ENCODE measurements around the gene COL6A1. TPM values are rescaled to one million over a fixed set of nuclear protein-coding genes. Genes with fewer than 3 reads are reported as not detected.

The COL6A1 gene
- total and polyA plus RNA-seq, 12 donors: 71.9 to 388 (median 143) TPM

- peak in 1 of 2 donors; percentile 2 for DNase-seq
- H3K36me3 ChIP-seq: peaks cover 0 to 95% (median 43%) of the 10 kb centered on the region in 9 donors
- H3K4me3 ChIP-seq: no peak overlapping the region
- intact Hi-C loops (cut with DNase I): loop anchor here in 1 of 10 donors (10.0 kb wide), 1 partner anchor 118 kb away; no protein-coding TSS in a partner anchor
- WGBS, 2 donors: 91% methylated on average over 26 to 27 of the region's 27 CpGs
- no peaks in the 10 kb centered on the region for H3K9me3 ChIP-seq
- H3K27me3 ChIP-seq: no peaks in the 10 kb centered on the region
- H3K27ac ChIP-seq: peak overlapping the region in 2 of 10 donors; percentile 2 to 31
- H3K4me1 ChIP-seq: peaks cover 0 to 20% (median 4%) of the 10 kb centered on the region in 9 donors
- no peak for TF ChIP-seq CTCF (IDR thresholded peaks at IDR 0.05)
- ATAC-seq: no peak
These were observed 15.0 kb downstream of the COL6A1 start for GRCh38 chr21:45996311-45997204.

- intact Hi-C loops (cut with DNase I): loop anchor here in 1 of 10 donors (10.0 kb wide), 1 partner anchor 118 kb away; no protein-coding TSS in a partner anchor
- no peak for TF ChIP-seq CTCF (IDR thresholded peaks at IDR 0.05)
- 93 to 95% methylated on average over 8 to 9 of the region's 9 CpGs for WGBS, 2 donors
- Histone ChIP-seq H3K27ac (peak overlapping the region in 3 of 10 donors; percentile 2 to 31 (median 4)), H3K36me3 (peaks cover 0 to 95% (median 48%) of the 10 kb centered on the region in 9 donors), H3K4me1 (peaks cover 0 to 14% (median 4%) of the 10 kb centered on the region in 9 donors), H3K9me3 (peaks cover 0 to 3% (median 0%) of the 10 kb centered on the region in 11 donors), H3K27me3 (no peaks in the 10 kb centered on the region), H3K4me3 (no peak overlapping the region)
- DNase-seq (peak in 1 of 2 donors; percentile 2), ATAC-seq (no peak)
These were observed 15.6 kb downstream of the COL6A1 start for GRCh38 chr21:45997205-45997494.

- TF ChIP-seq CTCF (IDR thresholded peaks at IDR 0.05): no peak
- Histone ChIP-seq H3K27me3 (no peaks in the 10 kb centered on the region), H3K27ac (peak overlapping the region in 2 of 10 donors; percentile 4 to 31), H3K36me3 (peaks cover 0 to 95% (median 48%) of the 10 kb centered on the region in 9 donors), H3K9me3 (peaks cover 0 to 4% (median 0%) of the 10 kb centered on the region in 11 donors), H3K4me1 (peaks cover 0 to 11% (median 4%) of the 10 kb centered on the region in 9 donors), H3K4me3 (no peak overlapping the region)
- ATAC-seq (no peak), DNase-seq (peak; percentile 3 to 17)
- 95 to 96% methylated on average over 36 to 38 of the region's 38 CpGs for WGBS, 2 donors
- intact Hi-C loops (cut with DNase I): loop anchor here in 1 of 10 donors (10.0 kb wide), 1 partner anchor 117 kb away; no protein-coding TSS in a partner anchor
These were observed 16.1 kb downstream of the COL6A1 start for GRCh38 chr21:45997495-45998275.

GRCh38 chr21:45998276-45998701 is 16.7 kb downstream of the COL6A1 start:
- peaks cover 0 to 95% (median 49%) of the 10 kb centered on the region in 9 donors for H3K36me3 ChIP-seq
- H3K27ac ChIP-seq: no peak overlapping the region
- H3K4me1 ChIP-seq: peaks cover 0 to 7% (median 4%) of the 10 kb centered on the region in 9 donors
- no peak for TF ChIP-seq CTCF (IDR thresholded peaks at IDR 0.05)
- H3K27me3 ChIP-seq: no peaks in the 10 kb centered on the region
- 94 to 95% methylated on average over 22 of the region's 22 CpGs for WGBS, 2 donors
- DNase-seq (peak in 1 of 2 donors; percentile 3), ATAC-seq (no peak)
- intact Hi-C loops (cut with DNase I): loop anchor here in 1 of 10 donors (10.0 kb wide), 1 partner anchor 117 kb away; no protein-coding TSS in a partner anchor
- no peak overlapping the region for H3K4me3 ChIP-seq
- H3K9me3 ChIP-seq: peaks cover 0 to 4% (median 0%) of the 10 kb centered on the region in 11 donors

All from heart right ventricle (tissue), 16 donors.